Ramos (cell line): ENCODE data around the gene N4BP2.
"Not testable (repeated sequence)": the region's sequence is repeated elsewhere in the genome, so short reads cannot be mapped to it uniquely, and the experiment has no call there.

ENCODE experiments used
- in situ Hi-C: fragments of 300-500 bp; cut with MboI; formaldehyde crosslinking; loops from one replicate; pipeline ENCODE4 v1.14.3; 2022; ENCODE audit warnings: low sequenced_read_pairs; ENCODE audit not compliant: unreplicated experiment

The N4BP2 gene

DNA sequence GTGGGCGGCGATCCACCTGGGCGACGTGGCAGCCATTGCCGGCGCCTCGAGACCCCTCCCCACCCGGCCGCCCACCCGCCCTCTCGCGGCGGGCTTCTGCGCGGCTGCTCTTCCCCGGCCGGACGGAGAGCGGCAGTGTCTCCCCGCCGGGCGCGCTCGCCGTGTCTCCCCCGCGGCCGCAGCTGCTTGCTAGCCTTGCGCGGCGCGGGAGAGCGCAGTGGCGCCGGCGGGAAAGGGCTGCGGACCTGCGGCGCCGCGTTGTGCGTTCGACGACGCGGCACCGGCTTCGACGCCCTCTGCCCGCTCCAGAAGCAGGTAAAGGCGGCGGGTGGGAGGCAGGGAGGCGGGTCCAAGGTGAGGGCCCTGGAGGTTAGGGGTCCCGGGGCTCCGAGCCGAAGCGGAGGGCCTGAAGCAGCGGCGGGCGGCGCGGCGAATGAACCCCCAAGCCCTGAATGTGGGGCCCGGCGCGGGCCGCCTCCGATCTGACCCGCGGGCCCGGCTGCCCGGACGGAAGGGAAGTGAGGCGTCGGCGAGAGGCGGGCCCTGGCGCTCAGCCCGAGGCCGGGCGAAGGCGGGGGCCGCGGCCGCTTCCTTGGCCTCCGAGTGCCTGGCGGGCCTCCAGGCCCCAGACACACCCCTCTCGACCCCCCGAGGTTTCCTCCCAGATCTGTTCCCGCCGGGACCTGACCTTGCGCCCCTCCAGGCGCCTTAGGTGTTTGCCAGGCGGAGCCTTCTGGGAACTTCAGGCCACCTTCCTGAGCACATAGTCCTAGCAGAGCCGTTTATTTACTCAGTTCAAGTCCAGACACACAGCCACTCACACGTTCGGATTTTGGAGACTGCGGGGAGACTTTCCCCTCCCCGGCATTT lies at the start of gene N4BP2:
Gene N4BP2, plus strand, starts transcription at position 135 of the 870 bp plus-strand sequence. CDS start 40,491 bp downstream, outside the sequence.
- in situ Hi-C loops: no loop called here

- in situ Hi-C loops: no loop called here
These were observed 40.6 kb upstream of the N4BP2 start for GRCh38 chr4:40016007-40016406.

GRCh38 chr4:40020221-40020620 lies 36.4 kb upstream of the N4BP2 start:
- in situ Hi-C loops: no loop called here

DNA sequence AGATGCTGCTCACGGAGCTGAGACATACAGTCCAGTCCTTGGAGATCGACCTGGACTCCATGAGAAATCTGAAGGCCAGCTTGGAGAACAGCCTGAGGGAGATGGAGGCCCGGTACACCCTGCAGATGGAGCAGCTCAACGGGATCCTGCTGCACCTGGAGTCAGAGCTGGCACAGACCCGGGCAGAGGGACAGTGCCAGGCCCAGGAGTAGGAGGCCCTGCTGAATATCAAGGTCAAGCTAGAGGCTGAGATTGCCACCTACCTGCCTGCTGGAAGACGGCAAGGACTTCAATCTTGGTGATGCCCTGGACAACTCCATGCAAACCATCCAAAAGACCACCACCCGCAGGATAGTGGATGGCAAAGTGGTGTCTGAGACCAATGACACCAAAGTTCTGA lies 35.5 kb upstream of the N4BP2 start:
- in situ Hi-C loops: not testable (repeated sequence)

GRCh38 chr4:40024049-40024448 lies 32.6 kb upstream of the N4BP2 start:
- in situ Hi-C loops: not testable (repeated sequence)

GRCh38 chr4:40032785-40033184 lies 23.9 kb upstream of the N4BP2 start:
- in situ Hi-C loops: no loop called here

DNA sequence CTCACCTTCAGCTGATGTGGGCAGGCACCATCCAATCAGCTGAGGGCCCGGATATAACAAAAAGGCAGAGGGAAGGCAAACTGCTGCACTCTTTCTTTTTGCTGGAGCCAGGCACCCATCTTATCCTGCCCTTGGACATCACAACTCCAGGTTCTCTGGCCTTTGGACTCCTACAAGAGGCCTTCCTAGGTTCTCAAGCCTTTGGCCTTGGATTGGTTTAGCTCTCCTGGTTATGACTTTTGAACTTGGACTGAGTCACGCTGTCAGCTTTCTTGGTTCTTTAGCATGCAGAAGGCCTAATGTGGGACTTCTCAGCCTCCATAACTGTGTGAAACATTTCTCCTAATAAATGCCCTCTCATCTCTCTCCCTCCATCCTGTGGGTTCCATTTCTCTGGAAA lies 23.0 kb upstream of the N4BP2 start:
- in situ Hi-C loops: no loop called here

DNA sequence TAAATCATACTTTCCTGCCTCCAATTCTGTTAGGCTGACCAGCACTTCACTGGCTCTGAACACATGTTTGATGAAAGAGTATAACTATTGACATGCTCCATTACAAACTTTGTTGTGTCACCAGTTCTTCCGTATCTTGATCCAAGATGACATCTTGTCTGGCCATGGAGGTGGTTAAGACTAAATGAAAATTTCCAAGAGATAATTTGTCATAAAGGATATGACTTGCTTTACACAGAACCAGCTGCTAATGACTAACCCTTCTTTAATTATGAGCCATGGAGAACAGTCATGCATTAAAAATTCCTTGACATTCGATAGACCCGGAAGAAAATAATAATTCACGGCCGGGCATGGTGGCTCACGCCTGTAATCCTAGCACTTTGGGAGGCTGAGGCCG lies 17.7 kb upstream of the N4BP2 start:
- in situ Hi-C loops: no loop called here

- in situ Hi-C loops: no loop called here
These were observed 15.7 kb upstream of the N4BP2 start for GRCh38 chr4:40040908-40041307.

GRCh38 chr4:40043786-40044185 lies 12.9 kb upstream of the N4BP2 start:
- in situ Hi-C loops: no loop called here

DNA sequence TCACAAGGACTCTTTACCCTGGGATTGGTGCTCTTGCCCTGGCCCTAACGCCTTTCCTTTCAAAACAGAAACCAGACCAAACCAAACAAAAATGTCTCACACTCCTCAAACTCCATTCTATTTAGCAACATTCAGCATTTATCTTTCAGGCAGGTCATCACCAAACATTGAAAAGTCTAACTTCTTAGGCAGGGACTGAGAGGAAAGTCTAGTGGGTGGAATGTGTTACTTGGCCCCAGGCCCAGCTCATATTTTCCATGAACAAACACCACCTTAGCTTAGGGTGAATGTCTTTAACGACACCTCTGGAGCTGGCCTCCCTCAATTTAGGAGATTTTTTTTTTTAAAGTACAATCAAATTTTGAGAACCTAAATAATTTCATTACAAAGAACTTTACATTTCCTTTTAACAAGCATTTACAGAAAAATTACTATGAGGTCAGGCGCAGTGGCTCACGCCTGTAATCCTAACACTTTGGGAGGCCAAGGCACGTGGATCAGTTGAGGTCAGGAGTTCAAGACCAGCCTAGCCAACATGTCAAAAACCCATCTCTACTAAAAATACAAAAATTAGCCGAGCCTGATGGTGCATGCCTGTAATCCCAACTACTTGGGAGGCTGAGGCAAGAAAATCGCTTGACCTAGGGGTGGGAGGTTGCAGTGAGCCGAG lies 10.2 kb upstream of the N4BP2 start:
- in situ Hi-C loops: no loop called here

- in situ Hi-C loops: no loop called here
These were observed 3.5 kb upstream of the N4BP2 start for GRCh38 chr4:40053161-40053560.

- in situ Hi-C loops: no loop called here
These were observed 1.2 kb upstream of the N4BP2 start for GRCh38 chr4:40055511-40055862.

DNA sequence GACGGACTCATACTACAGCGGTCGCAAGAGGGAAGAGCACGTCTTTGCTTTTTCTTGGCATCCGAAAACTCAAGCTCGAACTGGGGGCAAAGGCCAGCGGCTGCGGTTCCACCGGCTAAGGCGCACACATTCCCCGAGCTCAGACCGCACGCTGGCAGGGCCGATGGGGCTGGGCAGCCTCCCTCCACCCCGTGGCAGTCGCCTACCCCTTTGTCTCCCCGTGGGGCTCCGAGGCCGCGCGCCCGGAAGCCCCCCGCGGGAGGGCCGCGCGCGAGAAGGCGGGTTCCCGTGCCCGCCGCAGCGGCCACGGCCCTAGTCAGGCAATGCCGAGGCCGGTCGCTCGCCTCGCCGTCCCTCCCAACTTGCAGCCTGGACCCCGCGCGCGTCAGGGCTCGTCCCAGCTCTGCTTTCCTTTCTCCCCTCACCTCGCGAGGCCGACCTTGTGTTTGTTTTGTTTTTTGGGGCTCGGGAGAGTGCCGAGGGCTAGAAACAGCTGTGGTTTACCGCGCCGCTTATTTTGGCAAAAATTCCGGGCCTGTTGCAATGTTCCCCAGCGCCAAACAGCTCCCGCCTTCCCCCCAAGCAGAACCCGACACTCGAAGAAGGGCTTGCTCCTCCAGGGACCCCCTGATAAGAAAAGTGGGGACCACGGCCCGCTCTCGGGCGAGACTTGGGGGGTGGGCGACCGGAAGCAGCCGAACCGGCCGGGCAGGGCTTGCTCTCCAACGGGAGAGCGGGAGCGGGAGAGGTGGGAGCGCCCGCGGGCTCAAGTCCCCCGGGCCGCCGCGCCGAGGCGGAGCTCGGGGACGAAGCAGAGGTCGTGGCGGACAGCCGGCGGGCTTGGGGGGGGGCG lies 561 bp upstream of the N4BP2 start:
- in situ Hi-C loops: no loop called here

DNA sequence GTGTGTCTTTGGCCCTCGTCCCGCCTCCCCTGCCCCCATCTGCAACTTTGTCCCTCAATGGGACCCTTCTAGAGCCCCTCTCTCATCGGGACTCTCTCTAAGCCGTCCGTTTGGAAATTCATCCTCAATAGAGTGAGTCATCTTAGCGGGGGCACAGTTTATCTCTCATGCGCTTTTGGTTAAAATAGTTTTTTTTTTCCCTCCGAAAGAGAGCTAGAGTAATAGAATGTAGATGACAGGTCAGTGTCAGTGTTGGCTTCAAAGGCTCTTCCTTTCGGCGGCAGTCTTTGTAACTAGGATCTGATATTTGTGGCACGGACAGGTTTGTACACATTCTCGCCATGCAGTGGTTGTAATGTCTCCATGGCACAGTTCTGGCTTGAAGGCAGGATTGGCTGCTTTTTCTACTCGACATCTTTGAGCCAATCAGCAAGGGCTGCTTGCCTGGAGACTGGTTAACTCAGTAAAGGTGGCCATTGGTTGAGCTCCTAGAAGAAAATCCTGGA lies 989 bp downstream of the N4BP2 start:
- in situ Hi-C loops: no loop called here

GRCh38 chr4:40058121-40058520 lies 1.5 kb downstream of the N4BP2 start:
- in situ Hi-C loops: no loop called here

DNA sequence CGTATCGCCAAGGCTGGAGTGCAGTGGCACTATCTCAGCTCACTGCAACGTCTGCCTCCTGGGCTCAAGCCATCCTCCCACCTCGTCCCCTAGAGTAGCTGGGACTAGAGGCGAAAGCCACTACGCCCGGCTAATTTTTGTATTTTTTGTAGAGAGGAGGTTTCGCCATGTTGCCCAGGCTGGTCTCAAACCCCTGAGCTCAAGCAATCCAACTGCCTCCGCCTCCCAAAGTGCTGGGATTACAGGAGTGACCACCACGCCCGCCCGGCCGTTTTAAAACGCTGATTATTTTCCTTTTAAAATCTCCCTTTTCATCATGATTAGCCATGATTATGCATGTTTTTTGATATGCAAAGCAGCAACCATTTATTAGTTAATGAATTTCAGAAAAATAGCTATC lies 2.2 kb downstream of the N4BP2 start:
- in situ Hi-C loops: no loop called here

DNA sequence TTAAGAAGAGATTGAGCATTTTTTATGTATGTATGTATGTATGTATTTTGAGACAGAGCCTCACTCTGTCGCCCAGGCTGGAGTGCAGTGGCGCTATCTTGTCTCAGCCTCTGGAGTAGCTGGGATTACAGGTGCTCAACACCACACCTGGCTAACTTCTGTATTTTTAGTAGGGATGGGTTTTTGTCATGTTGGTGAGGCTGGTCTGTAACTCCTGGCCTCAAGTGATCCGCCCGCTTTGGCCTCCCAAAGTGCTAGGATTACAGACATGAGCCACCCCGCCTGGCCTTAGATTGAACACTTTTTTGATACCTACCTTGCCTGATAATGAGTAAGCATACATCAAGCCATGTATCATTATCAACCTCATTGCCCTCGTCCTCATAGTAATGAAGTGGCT lies 2.7 kb downstream of the N4BP2 start:
- in situ Hi-C loops: no loop called here

- in situ Hi-C loops: loop anchor here (10.0 kb wide), 1 partner anchor 260 kb away; no protein-coding TSS in a partner anchor
These were observed 8.4 kb downstream of the N4BP2 start for GRCh38 chr4:40065010-40065409.

DNA sequence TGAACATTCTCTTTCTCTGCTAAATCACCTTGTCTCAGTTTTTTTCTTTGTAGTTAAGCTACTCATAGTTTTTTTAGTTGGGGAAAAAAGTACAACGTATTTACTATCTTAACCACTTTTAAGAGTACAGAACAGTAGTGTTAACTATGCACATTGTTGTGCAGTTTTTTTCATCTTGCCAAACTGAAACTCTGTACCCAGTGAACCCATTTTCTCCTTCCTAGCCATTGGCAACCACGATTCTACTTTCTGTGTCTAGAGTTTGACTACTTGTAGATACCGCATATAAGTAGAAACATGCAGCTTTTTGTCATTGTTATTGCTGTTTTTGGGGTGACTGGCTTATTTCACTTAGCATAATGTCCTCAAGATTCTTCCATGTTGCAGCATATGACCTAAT lies 10.0 kb downstream of the N4BP2 start:
- in situ Hi-C loops: loop anchor here (10.0 kb wide), 1 partner anchor 258 kb away; no protein-coding TSS in a partner anchor
